ENCODE measurements around the gene MYRF. TPM values are rescaled to one million over a fixed set of nuclear protein-coding genes. Genes with fewer than 3 reads are reported as not detected.

The MYRF gene
- total RNA-seq, 2 experiments from 2014 or later: 0.31 to 0.49 TPM

DNA sequence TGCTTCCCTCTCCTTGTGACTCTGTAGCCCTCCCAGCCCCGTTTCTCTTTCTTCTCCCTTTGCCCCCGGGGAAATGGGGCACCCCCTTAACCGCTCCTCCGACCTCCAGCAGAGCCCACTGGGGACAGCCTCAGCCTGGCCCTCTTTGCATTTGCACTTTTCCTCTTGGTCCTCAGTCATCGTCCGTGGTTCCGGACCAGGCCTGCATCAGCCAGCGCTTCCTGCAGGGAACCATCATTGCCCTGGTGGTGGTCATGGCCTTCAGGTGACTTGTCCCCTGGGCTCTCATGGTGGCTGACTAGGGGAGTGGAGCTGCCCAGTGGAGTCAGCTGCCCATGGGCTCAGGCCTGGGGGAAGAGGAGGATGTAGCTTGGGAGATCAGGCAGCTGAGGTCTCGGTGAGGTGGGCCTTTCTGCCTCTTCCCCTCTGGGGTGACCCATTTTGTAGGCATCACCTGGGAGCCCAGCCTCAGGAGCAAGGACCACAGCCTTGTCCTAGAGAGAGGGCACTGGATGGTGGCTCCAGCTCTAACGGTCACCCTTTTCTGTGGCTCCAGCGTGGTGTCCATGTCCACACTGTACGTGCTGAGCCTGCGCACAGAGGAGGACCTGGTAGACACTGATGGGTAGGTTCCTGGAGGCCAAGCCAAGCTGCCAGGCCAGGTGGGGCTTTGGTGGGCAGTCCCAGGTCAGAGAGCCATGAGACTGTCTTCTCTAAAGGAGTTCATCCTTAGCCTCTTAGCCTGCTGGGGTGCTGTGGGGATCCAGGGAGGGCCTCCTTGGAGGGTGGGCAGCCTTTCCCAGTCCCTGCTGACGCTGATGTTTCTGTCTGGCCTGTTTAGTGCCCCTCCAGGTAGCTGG lies 27.5 kb downstream of the MYRF start:
- Histone ChIP-seq H3K4me3 (ENCODE audit: low read length) (no peak overlapping the region), H3K36me3 (ENCODE audit: insufficient read depth, low read length) (peaks cover 10% of the 10 kb centered on the region), H3K4me1 (ENCODE audit: insufficient read depth, low read length) (peaks cover 22% of the 10 kb centered on the region), H3K27ac (ENCODE audit: low read depth in 1 of 2, low read length in 2 of 2) (no peak overlapping the region), H3K27me3 (ENCODE audit: control insufficient read depth in 1 of 2, insufficient read depth in 2 of 2, low read length in 2 of 2) (no peaks in the 10 kb centered on the region), H3K9me3 (ENCODE audit: control insufficient read depth in 1 of 2, insufficient read depth in 1 of 2, low read length in 2 of 2) (no peaks in the 10 kb centered on the region)
- Mint-ChIP-seq H3K9me3 (no peaks in the 10 kb centered on the region), H3K27ac (no peak overlapping the region), H3K4me3 (no peak overlapping the region), H3K27me3 (no peaks in the 10 kb centered on the region), H3K36me3 (ENCODE audit: low read depth) (peaks cover 11% of the 10 kb centered on the region), H3K4me1 (ENCODE audit: low read depth) (peaks cover 16% of the 10 kb centered on the region)
- CTCF ChIA-PET: no interaction called here
- POLR2A ChIA-PET: interaction anchor here (1.5 kb wide), 1 partner anchor 13 kb away, joined by 4 read pairs; the partner anchor contains the start of genes FEN1 and TMEM258
- intact Hi-C loops (cut with DNase I, micrococcal nuclease): loop anchor here in 1 of 2 experiments (5.0 kb wide), 1 partner anchor 838 kb away; no protein-coding TSS in a partner anchor
- no peak for ATAC-seq (ENCODE audit: poor library complexity)
- TF ChIP-seq, protein P1, sequence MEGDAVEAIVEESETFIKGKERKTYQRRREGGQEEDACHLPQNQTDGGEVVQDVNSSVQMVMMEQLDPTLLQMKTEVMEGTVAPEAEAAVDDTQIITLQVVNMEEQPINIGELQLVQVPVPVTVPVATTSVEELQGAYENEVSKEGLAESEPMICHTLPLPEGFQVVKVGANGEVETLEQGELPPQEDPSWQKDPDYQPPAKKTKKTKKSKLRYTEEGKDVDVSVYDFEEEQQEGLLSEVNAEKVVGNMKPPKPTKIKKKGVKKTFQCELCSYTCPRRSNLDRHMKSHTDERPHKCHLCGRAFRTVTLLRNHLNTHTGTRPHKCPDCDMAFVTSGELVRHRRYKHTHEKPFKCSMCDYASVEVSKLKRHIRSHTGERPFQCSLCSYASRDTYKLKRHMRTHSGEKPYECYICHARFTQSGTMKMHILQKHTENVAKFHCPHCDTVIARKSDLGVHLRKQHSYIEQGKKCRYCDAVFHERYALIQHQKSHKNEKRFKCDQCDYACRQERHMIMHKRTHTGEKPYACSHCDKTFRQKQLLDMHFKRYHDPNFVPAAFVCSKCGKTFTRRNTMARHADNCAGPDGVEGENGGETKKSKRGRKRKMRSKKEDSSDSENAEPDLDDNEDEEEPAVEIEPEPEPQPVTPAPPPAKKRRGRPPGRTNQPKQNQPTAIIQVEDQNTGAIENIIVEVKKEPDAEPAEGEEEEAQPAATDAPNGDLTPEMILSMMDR (IDR thresholded peaks at IDR 0.05): no peak
- no peak for DNase-seq

DNA sequence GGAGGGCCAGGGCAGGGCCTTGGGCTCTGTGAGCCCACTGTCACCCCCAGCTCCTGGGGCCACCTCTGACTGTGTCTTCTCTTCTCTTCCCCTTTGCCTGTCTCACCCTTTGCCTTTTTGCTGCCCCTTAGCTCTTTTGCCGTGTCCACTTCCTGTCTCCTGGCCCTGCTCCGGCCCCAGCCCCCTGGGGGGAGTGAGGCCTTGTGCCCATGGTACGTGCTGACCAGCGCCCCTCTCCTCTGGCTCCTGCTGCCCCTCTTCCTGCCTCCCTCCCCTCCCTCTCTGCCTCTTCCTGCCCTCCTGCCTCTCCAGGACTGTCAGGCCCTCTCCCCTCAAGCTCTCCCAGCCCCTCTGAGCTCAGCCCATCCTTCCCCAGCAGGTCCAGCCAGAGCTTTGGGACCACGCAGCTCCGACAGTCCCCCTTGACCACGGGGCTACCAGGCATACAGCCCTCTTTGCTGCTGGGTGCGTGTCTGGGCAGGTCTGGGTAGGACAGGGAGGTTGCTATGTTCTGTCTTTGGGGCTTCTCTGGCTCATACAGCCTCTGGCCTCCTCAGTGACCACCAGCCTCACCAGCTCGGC lies 28.2 kb downstream of the MYRF start:
- H3K27ac Mint-ChIP-seq: no peak overlapping the region
- DNase-seq (no peak), ATAC-seq (ENCODE audit: poor library complexity) (no peak)
- CTCF ChIA-PET: interaction anchor here (2.0 kb wide), 1 partner anchor 17 kb away, joined by 6 read pairs; no protein-coding TSS in a partner anchor
- no peak overlapping the region for H3K4me3 ChIP-seq (ENCODE audit: low read length)
- H3K36me3 Mint-ChIP-seq (ENCODE audit: low read depth): peaks cover 17% of the 10 kb centered on the region
- intact Hi-C loops (cut with DNase I, micrococcal nuclease): loop anchor here in 1 of 2 experiments (5.0 kb wide), 1 partner anchor 838 kb away; no protein-coding TSS in a partner anchor
- TF ChIP-seq, protein P1 (IDR thresholded peaks at IDR 0.05): no peak
- H3K9me3 Mint-ChIP-seq: no peaks in the 10 kb centered on the region
- H3K27me3 Mint-ChIP-seq: no peaks in the 10 kb centered on the region
- peaks cover 22% of the 10 kb centered on the region for H3K4me1 ChIP-seq (ENCODE audit: insufficient read depth, low read length)
- peaks cover 17% of the 10 kb centered on the region for H3K36me3 ChIP-seq (ENCODE audit: insufficient read depth, low read length)
- H3K27ac ChIP-seq (ENCODE audit: low read depth in 1 of 2, low read length in 2 of 2): no peak overlapping the region
- H3K9me3 ChIP-seq (ENCODE audit: control insufficient read depth in 1 of 2, insufficient read depth in 1 of 2, low read length in 2 of 2): no peaks in the 10 kb centered on the region
- no peaks in the 10 kb centered on the region for H3K27me3 ChIP-seq (ENCODE audit: control insufficient read depth in 1 of 2, insufficient read depth in 2 of 2, low read length in 2 of 2)
- POLR2A ChIA-PET: interaction anchor here (1.5 kb wide), 1 partner anchor 12 kb away, joined by 4 read pairs; the partner anchor contains the start of genes FEN1 and TMEM258
- H3K4me1 Mint-ChIP-seq (ENCODE audit: low read depth): peaks cover 12% of the 10 kb centered on the region
- H3K4me3 Mint-ChIP-seq: no peak overlapping the region

DNA sequence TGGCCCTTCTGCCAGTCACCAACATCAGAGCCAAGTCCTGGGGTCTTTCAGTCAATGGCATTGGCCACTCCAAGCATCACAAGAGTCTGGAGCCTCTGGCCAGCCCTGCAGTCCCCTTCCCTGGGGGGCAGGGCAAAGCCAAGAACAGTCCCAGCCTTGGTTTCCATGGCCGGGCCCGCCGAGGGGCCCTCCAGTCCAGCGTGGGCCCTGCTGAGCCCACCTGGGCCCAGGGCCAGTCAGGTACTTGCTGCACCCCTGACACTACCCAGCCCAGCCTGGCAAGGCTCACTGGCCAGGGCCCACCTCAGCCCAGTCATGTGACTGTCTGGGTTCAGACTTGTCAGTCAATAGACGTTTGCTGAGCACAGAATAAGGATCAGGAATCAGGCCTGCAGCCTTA lies 29.1 kb downstream of the MYRF start:
- H3K27me3 ChIP-seq (ENCODE audit: control insufficient read depth in 1 of 2, insufficient read depth in 2 of 2, low read length in 2 of 2): no peaks in the 10 kb centered on the region
- no peak overlapping the region for H3K27ac Mint-ChIP-seq
- TF ChIP-seq, protein P1 (IDR thresholded peaks at IDR 0.05): no peak
- POLR2A ChIA-PET: interaction anchor here (1.5 kb wide), 1 partner anchor 16 kb away, joined by 4 read pairs; no protein-coding TSS in a partner anchor
- H3K4me3 ChIP-seq (ENCODE audit: low read length): no peak overlapping the region
- H3K27ac ChIP-seq (ENCODE audit: low read depth in 1 of 2, low read length in 2 of 2): no peak overlapping the region
- H3K4me1 ChIP-seq (ENCODE audit: insufficient read depth, low read length): peaks cover 14% of the 10 kb centered on the region
- no peak for ATAC-seq (ENCODE audit: poor library complexity)
- CTCF ChIA-PET: interaction anchor here (2.0 kb wide), 1 partner anchor 16 kb away, joined by 6 read pairs; no protein-coding TSS in a partner anchor
- H3K9me3 Mint-ChIP-seq: no peaks in the 10 kb centered on the region
- peaks cover 7% of the 10 kb centered on the region for H3K4me1 Mint-ChIP-seq (ENCODE audit: low read depth)
- H3K4me3 Mint-ChIP-seq: no peak overlapping the region
- no peaks in the 10 kb centered on the region for H3K27me3 Mint-ChIP-seq
- DNase-seq: no peak
- intact Hi-C loops (cut with DNase I, micrococcal nuclease): loop anchor here in 1 of 2 experiments (5.0 kb wide), 1 partner anchor 839 kb away; no protein-coding TSS in a partner anchor
- H3K36me3 Mint-ChIP-seq (ENCODE audit: low read depth): peaks cover 22% of the 10 kb centered on the region
- peaks cover 26% of the 10 kb centered on the region for H3K36me3 ChIP-seq (ENCODE audit: insufficient read depth, low read length)
- no peaks in the 10 kb centered on the region for H3K9me3 ChIP-seq (ENCODE audit: control insufficient read depth in 1 of 2, insufficient read depth in 1 of 2, low read length in 2 of 2)

Data from CD4-positive, alpha-beta T cell (primary cell).